Measurements from ENCODE around the gene GSTA2.

GSTA2 gene

GRCh38 chr6:52725535-52726192 is 37.6 kb downstream of the GSTA2 start:
- H3K4me2 ChIP-seq = no peak overlapping the region
- no peaks in the 10 kb centered on the region for H3K27me3 ChIP-seq (ENCODE audit: insufficient read depth, low read depth)
- TF ChIP-seq CTCF (conservative IDR thresholded peaks at IDR 0.05; ENCODE audit: low read depth, low read length) = no peak
- no peaks in the 10 kb centered on the region for H3K79me2 ChIP-seq (ENCODE audit: insufficient read depth, low read depth)
- no peak overlapping the region for H3K9ac ChIP-seq
- peaks cover 8% of the 10 kb centered on the region for H3K4me1 ChIP-seq (ENCODE audit: low read depth, poor library complexity, severe bottlenecking)
- no peak overlapping the region for H2AFZ ChIP-seq (ENCODE audit: low read depth)
- H4K20me1 ChIP-seq (ENCODE audit: insufficient read depth) = no peaks in the 10 kb centered on the region
- no peaks in the 10 kb centered on the region for H3K36me3 ChIP-seq (ENCODE audit: insufficient read depth)
- no peak overlapping the region for H3K4me3 ChIP-seq (IDR thresholded peaks at IDR 0.05; ENCODE audit: insufficient read depth, low read depth, low read length)
- H3K27ac ChIP-seq = no peak overlapping the region

- no peak overlapping the region for H3K27ac ChIP-seq
Measured at GRCh38 chr6:52725143-52725534, 38.1 kb downstream of the GSTA2 start.

GRCh38 chr6:52724406-52725121 is 38.7 kb downstream of the GSTA2 start:
- H3K36me3 ChIP-seq (ENCODE audit: insufficient read depth) = no peaks in the 10 kb centered on the region
- H3K79me2 ChIP-seq (ENCODE audit: insufficient read depth, low read depth) = no peaks in the 10 kb centered on the region
- no peaks in the 10 kb centered on the region for H4K20me1 ChIP-seq (ENCODE audit: insufficient read depth)
- H3K4me1 ChIP-seq (ENCODE audit: low read depth, poor library complexity, severe bottlenecking) = peaks cover 8% of the 10 kb centered on the region
- no peak overlapping the region for H3K4me3 ChIP-seq (IDR thresholded peaks at IDR 0.05; ENCODE audit: insufficient read depth, low read depth, low read length)
- H2AFZ ChIP-seq (ENCODE audit: low read depth) = no peak overlapping the region
- H3K27ac ChIP-seq = no peak overlapping the region
- H3K27me3 ChIP-seq (ENCODE audit: insufficient read depth, low read depth) = no peaks in the 10 kb centered on the region
- no peak overlapping the region for H3K9ac ChIP-seq
- peak; percentile 78 for TF ChIP-seq CTCF (conservative IDR thresholded peaks at IDR 0.05; ENCODE audit: low read depth, low read length)
- H3K4me2 ChIP-seq = no peak overlapping the region

More at GRCh38 chr6:52725143-52725534, 38.1 kb downstream of the GSTA2 start:
- Histone ChIP-seq H3K27me3 (ENCODE audit: insufficient read depth, low read depth) (no peaks in the 10 kb centered on the region), H3K9ac (no peak overlapping the region), H3K4me2 (no peak overlapping the region), H3K79me2 (ENCODE audit: insufficient read depth, low read depth) (no peaks in the 10 kb centered on the region), H3K4me1 (ENCODE audit: low read depth, poor library complexity, severe bottlenecking) (peaks cover 8% of the 10 kb centered on the region), H3K4me3 (IDR thresholded peaks at IDR 0.05; ENCODE audit: insufficient read depth, low read depth, low read length) (no peak overlapping the region), H2AFZ (ENCODE audit: low read depth) (no peak overlapping the region), H3K36me3 (ENCODE audit: insufficient read depth) (no peaks in the 10 kb centered on the region), H4K20me1 (ENCODE audit: insufficient read depth) (no peaks in the 10 kb centered on the region)
- no peak for TF ChIP-seq CTCF (conservative IDR thresholded peaks at IDR 0.05; ENCODE audit: low read depth, low read length)

GRCh38 chr6:52724042-52724405 is 39.3 kb downstream of the GSTA2 start:
- no peak overlapping the region for H3K4me3 ChIP-seq (IDR thresholded peaks at IDR 0.05; ENCODE audit: insufficient read depth, low read depth, low read length)
- H3K27me3 ChIP-seq (ENCODE audit: insufficient read depth, low read depth) = no peaks in the 10 kb centered on the region
- no peak overlapping the region for H2AFZ ChIP-seq (ENCODE audit: low read depth)
- no peaks in the 10 kb centered on the region for H4K20me1 ChIP-seq (ENCODE audit: insufficient read depth)
- H3K9ac ChIP-seq = no peak overlapping the region
- no peak overlapping the region for H3K27ac ChIP-seq
- H3K4me1 ChIP-seq (ENCODE audit: low read depth, poor library complexity, severe bottlenecking) = peaks cover 8% of the 10 kb centered on the region
- no peaks in the 10 kb centered on the region for H3K36me3 ChIP-seq (ENCODE audit: insufficient read depth)
- no peak for TF ChIP-seq CTCF (conservative IDR thresholded peaks at IDR 0.05; ENCODE audit: low read depth, low read length)
- no peaks in the 10 kb centered on the region for H3K79me2 ChIP-seq (ENCODE audit: insufficient read depth, low read depth)
- no peak overlapping the region for H3K4me2 ChIP-seq
